HG03460 (cell line): ENCODE results near the gene WFDC10B.
"Not testable (repeated sequence)": the region's sequence is repeated elsewhere in the genome, so short reads cannot be mapped to it uniquely, and the experiment has no call there.

Source experiments
- ATAC-seq: cut with Tn5 transposase; IDR thresholded peaks from one replicate; pipeline ENCODE4 v1.9.1; 2021; ENCODE audit not compliant: unreplicated experiment

Gene WFDC10B

DNA sequence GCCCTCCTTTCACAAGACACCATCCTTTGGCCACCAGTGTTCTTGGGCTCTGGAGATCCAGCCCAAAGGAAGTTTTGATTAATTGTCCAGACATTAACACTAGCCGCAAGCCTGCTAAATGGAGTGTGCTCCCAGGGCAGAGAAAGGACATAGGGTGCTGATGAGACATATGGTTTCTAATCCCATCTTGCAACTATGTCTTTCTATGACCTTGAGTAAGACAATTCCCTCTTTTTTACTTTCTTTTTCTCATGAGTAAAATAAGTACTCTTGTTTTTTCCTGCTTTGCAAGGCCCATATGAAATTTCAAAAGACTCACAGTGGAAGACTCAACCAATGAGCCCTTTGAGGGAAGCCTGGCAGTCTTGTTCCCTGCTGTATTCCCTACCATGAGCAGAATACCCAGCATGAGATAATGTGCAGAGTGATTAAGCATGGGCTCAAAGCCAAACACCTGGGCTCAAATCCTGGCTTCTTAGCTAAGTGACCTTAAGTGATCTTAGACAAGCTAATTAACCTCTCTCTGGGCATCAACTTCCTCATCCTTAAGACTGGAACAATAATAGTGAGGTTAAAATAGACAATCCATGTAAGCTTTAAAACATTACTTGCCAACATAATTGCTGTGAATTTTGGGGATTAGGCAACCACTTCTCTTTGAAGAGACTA is at the start of gene WFDC10B:
Gene WFDC10B, minus strand, starts transcription at position 51 of the 669 bp plus-strand sequence. CDS start 19,027 bp downstream, outside the sequence.
- ATAC-seq, result no peak

DNA sequence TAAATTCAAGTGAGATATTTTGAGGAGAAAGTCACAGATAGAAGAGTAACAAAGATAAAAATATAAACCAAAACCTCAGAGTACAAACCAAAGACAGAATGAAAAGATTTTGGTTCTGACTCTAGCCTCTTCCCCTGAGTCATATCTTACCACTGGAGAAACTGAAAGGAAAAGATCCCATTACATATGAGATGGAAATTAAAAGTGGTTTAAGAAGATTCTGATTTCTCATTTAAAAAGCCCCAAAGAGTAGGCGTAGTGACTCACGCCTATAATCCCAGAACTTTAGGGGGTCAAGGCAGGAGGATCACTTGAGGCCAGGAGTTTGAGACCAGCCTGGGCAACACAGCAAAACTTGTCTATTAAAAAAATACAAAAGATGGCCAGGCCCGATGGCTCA is 47.9 kb upstream of the WFDC10B start:
- no peak for ATAC-seq

GRCh38 chr20:45751721-45752120 is 46.9 kb upstream of the WFDC10B start:
- ATAC-seq, result no peak

GRCh38 chr20:45745015-45745414 is 40.2 kb upstream of the WFDC10B start:
- no peak for ATAC-seq

DNA sequence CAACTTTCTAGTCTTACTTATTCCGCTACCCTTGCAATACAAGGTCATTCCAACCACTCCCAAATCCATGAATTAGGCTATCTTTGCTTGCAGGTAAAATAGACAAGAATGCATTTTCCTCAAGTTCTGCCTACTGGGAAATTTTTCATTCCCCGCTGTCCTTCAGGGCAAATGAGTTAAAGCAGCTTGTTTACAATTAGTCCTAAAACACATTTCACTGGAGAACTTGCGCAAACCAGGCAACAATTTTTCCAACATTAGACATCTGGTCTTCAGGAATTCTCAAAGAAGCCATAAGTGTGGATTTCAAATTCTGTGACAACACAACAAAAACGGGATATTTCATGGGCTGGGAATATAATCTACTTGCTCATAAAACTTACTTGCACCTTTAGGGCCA is 37.8 kb upstream of the WFDC10B start:
- ATAC-seq, result no peak

GRCh38 chr20:45735988-45736387 is 31.2 kb upstream of the WFDC10B start:
- no peak for ATAC-seq

GRCh38 chr20:45735552-45735951 is 30.7 kb upstream of the WFDC10B start:
- ATAC-seq, result no peak

DNA sequence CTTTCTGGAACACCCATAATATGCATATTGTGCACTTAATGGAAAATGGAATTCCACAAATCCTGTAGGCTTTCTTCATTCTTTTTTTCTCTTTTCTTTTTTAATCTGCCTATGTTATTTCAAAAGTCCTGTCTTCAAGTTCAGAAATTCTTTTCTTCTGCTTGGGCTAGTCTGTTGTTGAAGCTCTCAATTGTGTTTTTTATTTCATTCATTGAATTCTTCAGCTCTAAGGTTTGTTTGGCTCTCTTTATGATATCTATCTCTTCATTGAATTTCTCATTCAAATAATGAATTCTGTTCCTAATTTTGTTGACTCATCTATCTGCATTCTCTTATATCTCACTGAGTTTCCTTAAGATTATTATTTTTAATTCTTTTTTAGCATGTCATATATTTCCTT is 27.4 kb upstream of the WFDC10B start:
- no peak for ATAC-seq

DNA sequence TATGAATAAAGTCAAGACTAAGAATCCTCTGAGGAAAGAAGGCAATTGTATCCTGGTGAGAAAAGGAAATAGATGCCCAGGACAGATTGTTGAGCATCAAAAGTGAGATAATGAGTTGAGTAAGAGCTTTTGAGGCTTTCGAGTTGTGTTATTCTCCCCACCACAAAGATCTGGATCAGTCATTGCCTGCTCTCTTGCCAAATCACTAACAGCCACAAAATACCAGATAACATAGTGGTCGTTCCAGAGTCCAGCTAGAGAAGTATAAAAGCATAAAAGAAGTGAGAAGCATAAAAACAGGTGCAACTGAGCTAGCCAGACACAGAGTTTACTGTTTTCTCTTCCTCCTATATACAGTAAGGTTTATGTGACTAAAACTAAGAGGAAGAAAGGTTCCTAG is 22.2 kb upstream of the WFDC10B start:
- ATAC-seq, result no peak

DNA sequence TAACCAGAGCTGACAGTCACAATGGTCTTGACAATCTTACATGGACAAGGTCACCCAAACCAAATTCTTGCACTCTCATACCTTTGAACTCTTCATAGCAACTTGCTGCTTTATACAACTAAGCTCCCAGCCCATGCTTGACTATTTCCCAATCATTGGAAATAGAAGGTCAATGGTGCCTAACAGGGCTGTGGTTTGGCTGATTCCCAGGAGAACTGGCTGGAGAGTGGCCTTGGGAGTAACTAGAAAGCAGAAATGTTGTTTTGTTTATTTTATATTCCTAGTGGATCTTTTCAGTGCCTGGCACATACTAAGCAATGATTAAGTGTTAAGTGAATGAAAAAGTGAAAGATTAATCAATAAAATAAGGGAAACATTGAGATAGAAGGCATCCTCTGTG is 20.3 kb upstream of the WFDC10B start:
- no peak for ATAC-seq

DNA sequence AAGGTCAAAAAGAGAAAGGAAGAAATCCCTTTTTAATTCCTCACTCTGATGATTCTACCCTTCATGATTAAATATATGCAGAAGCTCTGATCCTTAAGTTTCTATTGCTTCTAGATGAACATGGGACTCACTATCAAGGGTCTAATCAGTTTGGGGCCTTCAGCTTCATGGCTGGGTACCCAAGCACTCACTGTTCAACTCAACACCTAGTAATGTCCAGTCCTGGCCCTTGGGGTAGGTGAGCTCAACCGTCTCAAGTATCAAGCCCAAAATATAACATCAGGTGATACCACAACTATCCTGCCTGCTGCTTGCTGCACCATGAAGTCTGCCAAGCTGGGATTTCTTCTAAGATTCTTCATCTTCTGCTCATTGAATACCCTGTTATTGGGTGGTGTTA is 17.2 kb upstream of the WFDC10B start, which contains the start of gene SPINT4:
Gene SPINT4, plus strand, starts transcription at position 301 of the 400 bp plus-strand sequence. Its CDS starts 21 bp downstream, at position 322.
- ATAC-seq, result no peak

GRCh38 chr20:45716141-45716688 is 11.4 kb upstream of the WFDC10B start:
- not testable (repeated sequence) for ATAC-seq

- ATAC-seq, result no peak
Measured at GRCh38 chr20:45701873-45702272, 2.9 kb downstream of the WFDC10B start, which contains the start of gene WFDC13. Gene WFDC13, plus strand, starts transcription at chr20:45702038. Its CDS starts 86 bp downstream, at chr20:45702124.

DNA sequence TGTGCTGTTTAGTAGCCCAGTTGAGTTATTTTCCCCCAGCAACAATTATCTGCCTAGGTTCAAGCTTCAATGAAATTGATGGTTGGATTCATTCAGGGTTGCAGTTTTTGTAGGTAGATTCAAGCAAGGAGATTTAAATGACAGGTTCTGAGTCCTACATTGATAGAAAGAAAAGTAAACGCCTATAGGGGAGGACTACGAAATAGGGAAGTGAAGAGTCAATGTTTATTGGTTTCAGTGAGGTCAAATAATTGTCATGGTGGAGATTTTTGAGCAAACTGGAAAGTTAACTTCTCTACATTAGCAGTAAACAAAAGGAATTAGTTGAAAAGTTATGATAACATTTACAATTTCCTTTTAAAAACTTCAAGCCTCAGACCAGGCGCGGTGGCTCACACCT is 3.7 kb downstream of the WFDC10B start:
- ATAC-seq, result no peak

DNA sequence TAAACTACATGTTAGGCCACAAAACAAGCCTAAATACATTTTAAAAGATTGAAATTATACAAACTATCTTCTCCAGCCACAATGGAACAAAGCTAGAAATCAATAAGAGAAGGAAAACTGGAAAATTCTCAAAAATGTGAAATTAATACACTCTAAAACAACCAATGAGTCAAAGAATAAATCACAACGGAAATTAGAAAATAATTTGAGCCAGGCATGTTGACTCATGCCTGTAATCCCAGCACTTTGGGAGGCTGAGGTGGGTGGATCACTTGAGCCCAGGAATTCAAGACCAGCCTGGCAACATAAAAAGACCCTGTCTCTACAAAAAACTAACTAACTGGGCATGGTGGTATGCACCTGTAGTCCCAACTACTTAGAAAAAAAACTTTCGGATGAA is 9.3 kb downstream of the WFDC10B start:
- no peak for ATAC-seq

DNA sequence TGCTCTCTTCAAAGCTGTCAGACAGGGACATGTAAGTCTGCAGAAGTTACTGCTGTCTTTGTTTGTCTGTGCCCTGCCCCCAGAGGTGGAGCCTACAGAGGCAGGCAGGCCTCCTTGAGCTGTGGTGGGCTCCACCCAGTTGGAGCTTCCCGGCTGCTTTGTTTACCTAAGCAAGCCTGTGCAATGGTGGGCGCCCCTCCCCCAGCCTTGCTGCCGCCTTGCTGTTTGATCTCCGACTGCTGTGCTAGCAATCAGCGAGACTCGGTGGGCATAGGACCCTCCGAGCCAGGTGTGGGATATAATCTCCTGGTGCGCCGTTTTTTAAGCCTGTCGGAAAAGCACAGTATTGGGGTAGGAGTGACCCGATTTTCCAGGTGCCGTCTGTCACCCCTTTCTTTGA is 11.5 kb downstream of the WFDC10B start:
- not testable (repeated sequence) for ATAC-seq

DNA sequence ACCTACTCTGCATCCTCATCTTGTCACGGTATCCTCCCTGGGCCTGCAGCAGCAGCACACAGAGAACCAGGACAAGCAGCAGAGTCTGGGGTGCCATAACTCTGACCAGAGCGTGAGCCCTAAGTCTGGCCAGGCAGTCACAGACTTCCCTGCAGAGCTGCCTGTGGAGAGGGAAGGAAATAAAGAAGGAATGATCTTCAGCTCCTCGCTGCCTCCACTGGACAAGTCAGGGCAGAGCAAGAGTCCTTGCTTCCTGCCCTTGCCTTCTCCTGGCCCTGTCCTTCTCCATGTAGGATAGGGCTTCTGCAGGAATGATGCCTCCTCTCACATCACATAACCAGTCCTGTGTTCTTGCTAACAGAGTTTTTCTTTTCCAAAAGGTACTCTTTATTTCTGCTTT is 18.9 kb downstream of the WFDC10B start:
- ATAC-seq, result no peak

DNA sequence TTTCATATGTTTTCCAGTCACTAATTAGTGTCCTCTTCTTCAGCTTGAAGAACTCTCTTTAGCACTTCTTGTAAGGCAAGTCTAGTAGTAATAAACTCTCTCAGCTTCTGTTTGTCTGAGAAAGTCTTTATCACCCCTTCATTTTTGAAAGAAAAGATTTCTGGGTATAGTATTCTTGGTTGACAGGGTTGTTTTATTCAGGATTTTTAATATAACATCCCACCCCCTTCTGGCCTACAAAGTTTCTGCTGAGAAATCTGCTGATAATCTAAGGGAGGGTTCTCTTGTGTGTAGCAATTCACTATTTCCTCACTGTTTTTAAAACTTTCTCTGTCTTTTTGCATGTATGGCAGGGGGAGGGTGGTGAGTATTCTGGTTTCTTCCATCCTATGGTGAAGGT is 25.2 kb downstream of the WFDC10B start:
- no peak for ATAC-seq

- no peak for ATAC-seq
Measured at GRCh38 chr20:45672765-45673164, 32.1 kb downstream of the WFDC10B start.

DNA sequence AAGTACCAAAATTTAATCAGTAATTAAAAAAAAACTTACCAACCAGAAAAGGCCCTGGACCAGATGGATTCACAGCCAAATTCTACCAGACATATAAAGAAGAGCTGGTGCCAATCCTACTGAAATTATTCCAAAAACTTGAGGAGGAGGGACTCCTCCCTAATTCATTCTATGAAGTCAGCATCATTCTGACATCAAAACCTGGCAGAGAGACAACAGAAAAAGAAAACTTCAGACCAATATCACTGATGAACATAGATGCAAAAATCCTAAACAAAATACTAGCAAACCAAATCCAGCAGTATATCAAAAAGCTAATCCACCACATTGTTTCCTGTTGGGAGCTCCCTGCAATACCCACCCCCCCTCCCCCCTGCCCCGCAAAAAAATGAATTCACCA is 34.7 kb downstream of the WFDC10B start, which contains the start of gene WFDC11:
Gene WFDC11, minus strand, starts transcription at position 101 of the 400 bp plus-strand sequence. CDS start 19,639 bp downstream, outside the sequence.
- no peak for ATAC-seq

DNA sequence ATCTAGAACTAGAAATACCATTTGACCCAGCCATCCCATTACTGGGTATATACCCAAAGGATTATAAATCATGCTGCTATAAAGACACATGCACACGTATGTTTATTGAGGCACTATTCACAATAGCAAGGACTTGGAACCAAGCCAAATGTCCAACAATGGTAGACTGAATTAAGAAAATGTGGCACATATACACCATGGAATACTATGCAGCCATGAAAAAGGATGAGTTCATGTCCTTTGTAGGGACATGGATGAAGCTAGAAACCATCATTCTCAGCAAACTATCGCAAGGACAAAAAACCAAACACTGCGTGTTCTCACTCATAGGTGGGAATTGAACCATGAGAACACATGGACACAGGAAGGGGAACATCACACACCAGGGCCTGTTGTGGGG is 47.8 kb downstream of the WFDC10B start:
- not testable (repeated sequence) for ATAC-seq

DNA sequence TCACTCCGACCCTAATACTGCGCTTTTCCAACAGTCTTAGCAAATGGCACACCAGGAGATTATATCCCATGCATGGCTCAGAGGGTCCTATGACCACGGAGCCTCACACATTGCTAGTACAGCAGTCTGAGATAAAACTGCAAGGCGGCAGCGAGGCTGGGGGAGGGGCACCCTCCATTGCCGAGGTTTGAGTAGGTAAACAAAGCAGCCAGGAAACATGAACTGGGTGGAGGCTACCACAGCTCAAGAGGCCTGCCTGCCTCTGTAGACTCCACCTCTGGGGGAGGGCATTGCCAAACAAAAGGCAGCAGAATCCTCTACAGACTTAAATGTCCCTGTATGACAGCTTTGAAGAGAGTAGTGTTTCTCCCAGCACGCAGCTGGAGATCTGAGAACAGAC is 53.1 kb downstream of the WFDC10B start:
- ATAC-seq, result not testable (repeated sequence)
